ENCODE data around the gene MCF2L2.
"Not testable (repeated sequence)": the region's sequence is repeated elsewhere in the genome, so short reads cannot be mapped to it uniquely, and the experiment has no call there.

MCF2L2 gene

DNA sequence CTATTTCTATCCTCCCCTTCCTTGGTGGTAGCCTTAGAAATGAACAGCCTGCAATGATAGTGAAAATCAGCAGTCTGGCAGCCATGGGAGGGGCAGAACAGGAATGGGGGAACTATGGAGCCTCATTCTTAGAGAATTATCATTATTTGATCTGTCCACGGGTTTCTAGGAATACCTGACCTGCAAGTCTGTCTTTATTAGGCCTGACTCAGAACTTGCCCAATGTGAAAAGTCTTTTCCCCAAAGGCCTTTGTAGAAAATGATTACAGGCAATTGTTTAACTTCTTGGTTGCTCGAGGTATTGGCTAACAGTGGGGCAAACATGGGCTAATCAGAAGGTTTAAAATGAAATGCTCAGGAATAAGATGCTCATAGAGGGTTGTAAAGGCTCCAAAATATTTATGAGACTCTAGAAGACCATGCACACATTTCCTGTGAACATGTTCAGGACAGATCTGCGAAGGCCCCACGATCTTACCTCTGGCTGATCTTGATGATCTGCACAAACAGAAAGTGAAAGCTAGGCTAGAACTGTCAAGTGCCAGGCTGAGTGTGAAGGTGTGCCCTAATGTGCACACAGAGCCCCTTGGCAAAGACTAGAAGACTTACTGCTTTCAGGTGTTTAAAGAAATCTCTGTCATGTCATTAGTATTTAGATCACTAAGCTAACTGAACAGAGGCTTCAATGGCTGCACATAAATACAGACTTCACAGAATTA, 226.3 kb downstream of the MCF2L2 start:
- DNase-seq (ENCODE audit: low read depth), result no peak

DNA sequence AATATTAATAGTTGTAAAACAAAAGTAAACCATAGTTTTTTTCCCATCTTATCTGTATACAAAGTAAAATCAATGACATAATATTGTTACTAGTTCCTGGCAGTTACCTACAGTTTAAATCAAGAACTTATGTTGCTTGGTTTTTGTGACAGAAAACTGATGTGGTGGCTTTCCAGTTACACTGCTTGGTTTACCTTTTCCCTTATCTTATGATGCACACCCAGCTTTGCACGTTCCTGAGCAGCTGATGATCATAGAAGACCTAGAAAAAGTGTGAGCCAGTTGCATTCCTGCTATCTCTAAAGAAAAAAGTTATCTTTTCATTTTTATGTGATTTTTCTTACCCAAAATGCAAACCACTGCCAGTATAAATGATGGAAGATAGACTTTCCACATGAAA, 229.5 kb downstream of the MCF2L2 start:
- no peak for DNase-seq (ENCODE audit: low read depth)

DNA sequence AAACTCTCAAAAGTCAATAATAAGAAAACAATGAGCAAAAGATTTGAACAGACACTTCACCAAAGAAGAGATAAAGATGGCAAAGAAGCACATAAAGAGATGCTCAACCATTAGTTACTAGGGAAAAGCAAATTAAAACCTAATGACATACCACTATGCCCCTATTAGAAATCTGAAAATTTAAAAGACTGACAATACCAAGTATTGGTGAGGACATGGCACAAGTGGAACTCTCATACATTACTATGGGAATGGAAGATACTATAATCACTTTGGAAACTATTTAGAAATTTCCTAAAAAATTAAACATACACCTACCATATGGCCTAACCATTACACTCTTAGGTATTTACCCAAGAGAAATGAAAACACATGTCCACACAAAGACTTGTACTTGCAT, 230.7 kb downstream of the MCF2L2 start:
- DNase-seq (ENCODE audit: low read depth), result no peak

DNA sequence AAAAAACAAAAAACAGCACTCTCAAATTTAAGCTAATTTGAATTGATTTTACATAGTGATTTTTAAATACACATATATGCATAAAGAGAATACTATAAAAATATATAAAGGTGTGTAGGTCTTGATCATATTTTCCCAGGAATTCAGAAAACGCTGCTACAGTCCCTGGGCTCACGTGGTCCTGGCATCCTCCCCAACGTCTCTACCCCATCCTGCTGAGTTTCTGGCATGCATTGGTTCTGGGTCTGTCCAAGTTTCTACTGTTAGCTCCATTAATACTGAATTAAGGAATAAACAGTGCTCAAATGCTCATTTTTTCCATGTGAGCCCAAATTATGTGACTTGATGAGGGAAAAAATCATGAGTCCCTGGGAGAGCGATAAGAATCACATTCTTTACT, 233.2 kb downstream of the MCF2L2 start:
- DNase-seq (ENCODE audit: low read depth), result no peak

DNA sequence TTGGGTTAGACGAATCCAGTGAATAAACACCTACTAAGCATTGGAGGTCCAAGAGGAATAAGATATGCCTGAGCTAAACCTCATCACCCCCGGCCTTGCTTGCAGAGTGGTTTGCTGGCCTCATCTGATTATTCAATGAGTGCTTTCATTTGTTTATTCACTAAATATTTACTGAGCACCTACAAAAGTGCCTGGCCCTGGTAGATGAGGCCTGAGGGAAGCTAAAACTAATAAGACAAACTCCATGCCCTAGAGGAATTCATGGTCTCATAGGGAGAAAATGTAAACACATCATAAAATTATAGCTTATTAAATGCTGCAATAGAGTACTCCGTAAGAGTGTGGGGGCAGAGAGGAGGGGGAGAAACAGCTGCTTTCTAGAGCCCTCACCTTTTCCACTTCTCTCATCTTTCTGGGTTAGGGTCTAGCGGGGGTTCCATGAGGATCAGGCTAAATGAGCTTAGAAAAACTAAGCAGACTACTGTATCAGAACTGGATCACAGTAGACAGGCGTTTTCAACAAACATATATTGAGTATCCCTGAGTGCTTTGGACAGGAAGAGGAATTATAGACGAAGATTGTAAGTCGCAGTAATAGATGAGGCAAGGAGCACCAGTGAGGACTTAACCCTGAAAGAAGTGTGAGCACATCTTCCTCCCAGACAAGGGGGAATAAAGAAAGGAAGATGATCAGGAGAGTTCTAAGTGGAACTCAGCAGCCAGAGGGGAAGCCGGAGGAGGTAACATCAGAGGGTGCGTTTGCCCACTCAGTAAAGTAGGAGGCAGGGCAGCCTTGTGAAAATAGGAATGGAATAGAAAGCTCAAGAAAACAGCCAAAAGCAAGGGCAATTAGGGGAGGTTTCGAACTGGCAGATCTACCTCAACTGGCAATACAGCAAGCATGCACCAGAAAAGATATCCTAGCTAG, 234.4 kb downstream of the MCF2L2 start:
- DNase-seq (ENCODE audit: low read depth), result peak; percentile 48

DNA sequence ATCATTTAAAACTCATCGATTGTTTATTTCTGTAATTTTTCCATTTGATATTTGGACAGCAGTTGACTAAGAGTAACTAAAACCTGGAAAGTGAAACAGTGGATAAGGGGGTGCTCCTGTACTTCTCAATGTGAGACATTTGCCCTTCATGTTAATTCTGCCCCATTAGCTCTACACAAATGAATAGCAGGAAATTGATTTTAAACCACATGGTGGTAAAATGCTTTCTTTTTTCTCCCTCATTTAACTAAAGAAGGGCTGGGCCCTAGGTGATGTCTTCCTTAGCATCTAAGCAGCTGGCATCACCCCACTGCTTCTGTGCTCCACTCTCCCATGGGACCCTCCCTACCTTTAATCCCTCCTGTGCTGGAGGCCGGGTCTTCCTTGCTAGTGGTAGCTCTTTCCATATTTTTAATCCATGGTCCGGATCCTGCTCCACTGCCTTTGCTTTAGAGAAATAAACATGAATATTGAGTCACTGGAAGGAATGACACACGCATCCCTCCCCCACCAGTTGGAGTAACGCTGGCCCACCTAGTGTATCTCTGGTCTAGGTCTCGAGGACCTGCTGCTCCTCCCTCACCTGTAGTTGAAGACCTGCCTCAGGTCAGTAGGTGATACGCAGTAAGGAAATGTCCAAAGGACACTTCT, 235.6 kb downstream of the MCF2L2 start:
- peak; percentile 18 for DNase-seq (ENCODE audit: low read depth)

DNA sequence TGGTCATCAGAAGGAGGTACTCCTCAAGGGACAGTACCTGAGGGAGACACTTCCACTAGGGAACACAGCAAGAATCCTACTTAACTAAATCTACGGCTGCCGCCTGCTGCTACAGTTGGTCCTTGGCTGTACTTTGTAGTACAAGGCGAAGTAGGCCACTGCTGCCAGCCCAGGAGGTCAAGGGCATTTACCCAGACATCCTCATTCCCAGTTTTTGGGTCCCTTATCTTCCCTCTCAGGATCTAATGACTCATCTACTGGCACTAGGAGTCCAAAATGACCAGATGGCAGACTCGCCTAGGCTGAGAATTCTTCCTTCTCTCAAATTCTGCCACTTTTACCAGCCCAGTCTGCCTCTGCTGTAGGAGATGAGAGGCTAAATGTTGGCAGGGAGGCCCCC, 238.8 kb downstream of the MCF2L2 start:
- no peak for DNase-seq (ENCODE audit: low read depth)

- peak; percentile 41 for DNase-seq (ENCODE audit: low read depth)
Measured at GRCh38 chr3:183188895-183189462, 239.4 kb downstream of the MCF2L2 start.

DNA sequence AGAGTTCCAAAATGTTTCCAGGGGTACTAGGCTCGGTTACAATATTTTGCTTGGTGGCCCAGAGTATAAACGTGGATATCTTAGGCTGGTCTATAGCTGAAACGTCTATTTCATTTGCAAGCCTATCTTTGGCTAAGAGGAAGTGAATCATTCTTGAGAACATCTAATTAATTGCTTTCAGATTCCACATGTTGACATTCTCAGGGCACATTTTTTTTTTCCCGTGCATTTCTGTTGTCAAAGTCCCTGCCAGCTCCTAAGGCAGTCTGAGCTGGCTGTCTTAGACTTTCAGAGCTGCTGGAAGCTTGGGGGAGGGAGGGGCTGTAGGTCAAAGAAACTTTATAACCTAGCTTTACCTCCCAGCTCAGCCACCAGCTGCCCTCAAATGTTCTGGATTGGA, 242.7 kb downstream of the MCF2L2 start:
- peak; percentile 86 for DNase-seq (ENCODE audit: low read depth)

DNA sequence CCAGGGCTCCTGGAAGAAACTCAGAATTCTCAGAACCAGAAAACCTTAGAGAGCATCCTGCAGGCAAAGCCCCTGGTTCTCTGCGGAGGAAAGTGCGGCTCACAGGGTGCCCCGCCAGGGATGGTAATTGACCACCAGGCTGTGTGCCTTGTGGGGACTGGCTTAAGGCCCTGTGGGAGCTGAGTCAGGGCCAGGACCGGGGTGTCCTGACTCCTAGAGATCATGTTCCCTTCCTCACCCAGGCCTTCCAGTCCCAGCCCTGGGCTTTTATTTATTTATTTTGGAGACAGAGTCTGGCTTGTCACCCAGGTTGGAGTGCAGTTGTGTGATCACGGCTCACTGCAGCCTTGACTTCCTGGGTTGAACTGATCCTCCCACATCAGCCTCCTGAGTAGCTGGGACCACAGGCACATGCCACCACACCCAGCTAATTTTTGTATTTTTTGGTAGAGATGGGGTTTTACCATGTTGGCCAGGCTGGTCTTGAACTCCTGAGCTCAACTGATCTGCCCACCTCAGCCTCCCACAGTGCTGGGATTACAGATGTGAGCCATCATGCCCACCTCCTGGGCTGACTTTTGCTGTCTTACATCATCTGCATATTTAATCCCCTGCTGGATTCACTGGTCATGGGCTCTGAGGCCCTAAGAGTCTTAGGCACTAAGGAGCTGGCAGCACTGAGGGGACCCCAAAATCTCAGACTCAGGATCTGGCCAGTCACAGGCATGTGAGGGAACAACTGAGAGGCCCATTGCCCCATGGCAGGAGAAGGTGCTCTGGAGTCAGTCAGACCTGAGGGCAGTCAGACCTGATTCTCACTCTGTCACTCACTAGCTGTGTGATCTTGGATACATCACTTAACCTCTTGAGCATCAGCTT, 245.4 kb downstream of the MCF2L2 start:
- no peak for DNase-seq (ENCODE audit: low read depth)

- no peak for DNase-seq (ENCODE audit: low read depth)
Measured at GRCh38 chr3:183182073-183182472, 246.3 kb downstream of the MCF2L2 start.

DNA sequence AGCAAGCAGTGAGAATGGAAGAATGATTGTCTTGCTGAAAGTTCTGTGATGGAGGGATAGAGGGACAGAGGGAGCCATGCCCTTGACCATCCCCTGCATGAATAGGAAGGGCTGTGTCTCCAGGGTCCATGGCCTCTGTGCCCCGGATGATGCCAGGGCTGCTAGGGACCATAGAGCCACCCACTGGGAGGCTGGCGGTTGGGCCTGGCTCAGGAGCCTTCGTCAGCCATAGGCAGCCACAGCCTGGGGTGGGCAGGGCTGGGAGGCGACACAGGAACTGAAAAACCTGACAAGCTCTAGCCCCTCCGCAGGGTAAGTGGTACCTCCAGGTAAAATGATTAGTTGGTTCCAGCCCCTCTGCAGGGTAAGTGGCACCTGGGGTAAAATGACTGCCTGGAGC, 246.8 kb downstream of the MCF2L2 start:
- DNase-seq (ENCODE audit: low read depth), result no peak

GRCh38 chr3:183180784-183181295, 247.6 kb downstream of the MCF2L2 start:
- DNase-seq (ENCODE audit: low read depth), result no peak

- DNase-seq (ENCODE audit: low read depth), result peak; percentile 48
Measured at GRCh38 chr3:183180110-183180783, 248.2 kb downstream of the MCF2L2 start.

- DNase-seq (ENCODE audit: low read depth), result not testable (repeated sequence)
Measured at GRCh38 chr3:183179550-183179908, 248.9 kb downstream of the MCF2L2 start.

DNA sequence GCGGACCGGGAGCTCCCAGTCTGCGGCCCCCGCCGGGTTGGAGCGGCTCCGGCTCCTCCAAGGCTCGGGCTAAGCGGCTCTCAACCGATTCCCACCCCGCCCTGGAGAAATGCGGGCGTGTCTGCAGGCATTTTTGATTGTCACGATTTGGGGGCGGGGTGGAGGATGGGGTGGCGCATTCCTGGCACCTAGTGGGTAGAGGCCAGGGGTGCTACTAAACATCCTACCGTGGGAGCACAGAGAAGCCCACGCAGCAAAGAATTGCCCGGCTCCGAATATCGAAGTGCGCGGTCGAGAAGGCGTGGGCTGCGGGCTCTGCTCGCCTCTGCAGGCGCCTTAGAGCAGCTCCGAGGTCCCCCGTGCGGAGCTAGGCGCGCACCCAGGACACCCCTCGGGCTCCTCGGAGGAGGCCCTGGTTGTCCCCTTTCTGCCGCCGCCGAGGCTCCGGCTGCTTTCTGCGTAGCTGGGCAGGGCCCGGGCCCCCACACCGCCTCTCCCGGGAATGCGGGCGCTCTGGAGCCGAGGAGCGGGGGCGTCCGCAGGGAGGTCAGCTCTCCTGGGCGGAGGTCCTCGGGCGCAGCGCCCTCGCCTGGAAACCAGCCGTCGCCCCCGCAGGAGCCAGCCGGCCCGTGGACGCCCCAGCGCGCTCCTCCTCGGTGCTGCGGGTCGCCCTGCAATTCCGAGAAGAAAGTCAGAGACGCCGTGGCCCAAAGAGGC, 249.4 kb downstream of the MCF2L2 start:
- peak; percentile 83 for DNase-seq (ENCODE audit: low read depth)

GRCh38 chr3:183178512-183178832, 249.9 kb downstream of the MCF2L2 start:
- DNase-seq (ENCODE audit: low read depth), result no peak

- no peak for DNase-seq (ENCODE audit: low read depth)
Measured at GRCh38 chr3:183172051-183172639, 256.3 kb downstream of the MCF2L2 start.

- DNase-seq (ENCODE audit: low read depth), result not testable (repeated sequence)
Measured at GRCh38 chr3:183167975-183168374, 260.4 kb downstream of the MCF2L2 start.

DNA sequence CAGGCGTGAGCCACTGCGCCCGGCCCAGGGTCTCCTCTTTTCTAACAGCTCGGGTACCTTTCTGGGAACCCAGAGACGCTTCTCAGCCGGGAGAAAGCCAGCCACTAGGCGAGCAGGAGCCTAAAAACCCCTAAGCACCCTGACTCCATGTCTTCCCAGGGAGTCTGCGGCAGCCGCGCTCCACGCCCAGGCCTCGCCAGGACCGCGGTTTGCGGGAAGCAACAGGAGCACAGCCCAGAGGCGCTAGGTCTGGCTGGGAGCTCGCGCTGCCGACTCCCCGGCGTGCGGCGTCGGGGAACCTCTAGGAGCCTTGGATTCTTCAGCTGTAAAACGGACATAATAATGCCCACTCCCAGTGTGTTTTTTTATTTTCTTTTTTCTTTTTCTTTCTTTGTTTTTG, 264.9 kb downstream of the MCF2L2 start:
- no peak for DNase-seq (ENCODE audit: low read depth)
